Measurements from ENCODE around the gene CHDH.

Gene CHDH

DNA sequence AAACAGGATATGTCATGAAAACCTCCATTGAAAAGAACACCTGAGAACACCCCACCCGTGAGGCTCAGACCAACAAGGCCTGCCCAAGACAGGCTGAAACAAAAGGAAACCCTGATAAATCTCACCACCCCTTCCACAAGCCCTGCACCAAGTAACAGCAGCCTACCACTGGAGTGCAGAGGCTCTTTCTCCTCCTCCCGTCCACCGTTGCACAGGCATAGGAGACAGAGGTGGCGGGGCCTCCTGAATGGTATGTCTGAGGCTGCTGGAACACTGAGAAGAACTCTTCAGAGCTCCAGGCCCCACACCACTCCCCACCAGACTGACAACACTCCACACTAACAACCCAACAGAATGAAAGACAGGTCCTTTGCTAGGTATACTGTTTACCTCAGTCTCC is 21.4 kb downstream of the CHDH start:
- TF ChIP-seq ZBTB7A (IDR thresholded peaks at IDR 0.05; ENCODE audit: low read depth) (no peak), CREB1 (IDR thresholded peaks at IDR 0.05; ENCODE audit: low read depth) (no peak), EP300 (IDR thresholded peaks at IDR 0.05; ENCODE audit: borderline replicate concordance) (no peak), TAF1 (IDR thresholded peaks at IDR 0.05; ENCODE audit: low read depth) (no peak), FOXM1 (IDR thresholded peaks at IDR 0.05; ENCODE audit: borderline replicate concordance, low read depth) (no peak), RAD21 (IDR thresholded peaks at IDR 0.05; ENCODE audit: low read depth) (no peak), CEBPB (IDR thresholded peaks at IDR 0.05) (no peak), YY1 (IDR thresholded peaks at IDR 0.05; ENCODE audit: low read depth) (no peak)
- TF ChIP-seq, protein P1, sequence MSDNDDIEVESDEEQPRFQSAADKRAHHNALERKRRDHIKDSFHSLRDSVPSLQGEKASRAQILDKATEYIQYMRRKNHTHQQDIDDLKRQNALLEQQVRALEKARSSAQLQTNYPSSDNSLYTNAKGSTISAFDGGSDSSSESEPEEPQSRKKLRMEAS (IDR thresholded peaks at IDR 0.05), result no peak
- TF ChIP-seq, protein P2, sequence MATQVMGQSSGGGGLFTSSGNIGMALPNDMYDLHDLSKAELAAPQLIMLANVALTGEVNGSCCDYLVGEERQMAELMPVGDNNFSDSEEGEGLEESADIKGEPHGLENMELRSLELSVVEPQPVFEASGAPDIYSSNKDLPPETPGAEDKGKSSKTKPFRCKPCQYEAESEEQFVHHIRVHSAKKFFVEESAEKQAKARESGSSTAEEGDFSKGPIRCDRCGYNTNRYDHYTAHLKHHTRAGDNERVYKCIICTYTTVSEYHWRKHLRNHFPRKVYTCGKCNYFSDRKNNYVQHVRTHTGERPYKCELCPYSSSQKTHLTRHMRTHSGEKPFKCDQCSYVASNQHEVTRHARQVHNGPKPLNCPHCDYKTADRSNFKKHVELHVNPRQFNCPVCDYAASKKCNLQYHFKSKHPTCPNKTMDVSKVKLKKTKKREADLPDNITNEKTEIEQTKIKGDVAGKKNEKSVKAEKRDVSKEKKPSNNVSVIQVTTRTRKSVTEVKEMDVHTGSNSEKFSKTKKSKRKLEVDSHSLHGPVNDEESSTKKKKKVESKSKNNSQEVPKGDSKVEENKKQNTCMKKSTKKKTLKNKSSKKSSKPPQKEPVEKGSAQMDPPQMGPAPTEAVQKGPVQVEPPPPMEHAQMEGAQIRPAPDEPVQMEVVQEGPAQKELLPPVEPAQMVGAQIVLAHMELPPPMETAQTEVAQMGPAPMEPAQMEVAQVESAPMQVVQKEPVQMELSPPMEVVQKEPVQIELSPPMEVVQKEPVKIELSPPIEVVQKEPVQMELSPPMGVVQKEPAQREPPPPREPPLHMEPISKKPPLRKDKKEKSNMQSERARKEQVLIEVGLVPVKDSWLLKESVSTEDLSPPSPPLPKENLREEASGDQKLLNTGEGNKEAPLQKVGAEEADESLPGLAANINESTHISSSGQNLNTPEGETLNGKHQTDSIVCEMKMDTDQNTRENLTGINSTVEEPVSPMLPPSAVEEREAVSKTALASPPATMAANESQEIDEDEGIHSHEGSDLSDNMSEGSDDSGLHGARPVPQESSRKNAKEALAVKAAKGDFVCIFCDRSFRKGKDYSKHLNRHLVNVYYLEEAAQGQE (IDR thresholded peaks at IDR 0.05; ENCODE audit: low read depth), result no peak
- TF ChIP-seq, protein P3, sequence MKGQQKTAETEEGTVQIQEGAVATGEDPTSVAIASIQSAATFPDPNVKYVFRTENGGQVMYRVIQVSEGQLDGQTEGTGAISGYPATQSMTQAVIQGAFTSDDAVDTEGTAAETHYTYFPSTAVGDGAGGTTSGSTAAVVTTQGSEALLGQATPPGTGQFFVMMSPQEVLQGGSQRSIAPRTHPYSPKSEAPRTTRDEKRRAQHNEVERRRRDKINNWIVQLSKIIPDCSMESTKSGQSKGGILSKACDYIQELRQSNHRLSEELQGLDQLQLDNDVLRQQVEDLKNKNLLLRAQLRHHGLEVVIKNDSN (IDR thresholded peaks at IDR 0.05), result no peak

DNA sequence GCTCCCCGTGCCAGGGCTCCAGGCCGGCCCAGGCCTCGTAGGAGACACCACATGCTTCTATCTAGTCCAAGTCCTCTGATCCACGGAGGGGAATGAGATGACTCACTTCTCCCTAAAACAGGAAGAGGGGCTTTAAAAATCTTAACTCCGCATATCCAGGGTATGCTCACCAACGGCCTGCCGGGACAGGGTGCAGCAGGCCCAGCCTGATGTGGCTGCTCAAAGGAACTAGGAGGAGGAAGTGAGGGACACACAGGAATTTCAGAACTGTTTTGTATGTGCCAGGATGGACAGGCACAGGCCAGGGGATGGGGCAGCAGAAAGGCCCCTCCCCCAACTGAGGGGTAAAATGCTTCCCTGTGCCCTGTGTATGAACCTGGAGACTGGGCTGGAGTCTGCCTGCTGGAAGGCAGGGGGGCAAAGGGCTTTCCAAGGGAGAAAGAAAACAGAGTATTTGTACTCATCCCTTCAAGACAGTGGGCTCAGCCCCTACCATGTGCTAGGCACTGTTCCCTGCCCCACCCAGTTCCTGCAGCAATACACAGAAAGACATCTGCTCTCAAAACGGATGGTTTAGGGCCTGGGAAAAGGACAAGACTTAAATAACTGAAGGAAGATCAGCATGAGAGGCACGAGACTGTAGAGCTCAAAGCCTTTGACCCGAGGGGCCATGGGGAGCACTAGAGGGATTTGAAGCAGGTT is 22.1 kb downstream of the CHDH start:
- TF ChIP-seq EGR1 (IDR thresholded peaks at IDR 0.05), result no peak
- TF ChIP-seq CEBPB (IDR thresholded peaks at IDR 0.05), result no peak
- no peak for TF ChIP-seq CREB1 (IDR thresholded peaks at IDR 0.05; ENCODE audit: low read depth)
- TF ChIP-seq, protein P2 (IDR thresholded peaks at IDR 0.05; ENCODE audit: low read depth), result no peak
- no peak for TF ChIP-seq EP300 (IDR thresholded peaks at IDR 0.05; ENCODE audit: borderline replicate concordance)
- no peak for TF ChIP-seq FOXM1 (IDR thresholded peaks at IDR 0.05; ENCODE audit: borderline replicate concordance, low read depth)
- no peak for TF ChIP-seq RAD21 (IDR thresholded peaks at IDR 0.05; ENCODE audit: low read depth)
- TF ChIP-seq TCF12 (IDR thresholded peaks at IDR 0.05; ENCODE audit: low read depth), result no peak
- TF ChIP-seq TAF1 (IDR thresholded peaks at IDR 0.05; ENCODE audit: low read depth), result no peak
- no peak for TF ChIP-seq NFIC (IDR thresholded peaks at IDR 0.05)

DNA sequence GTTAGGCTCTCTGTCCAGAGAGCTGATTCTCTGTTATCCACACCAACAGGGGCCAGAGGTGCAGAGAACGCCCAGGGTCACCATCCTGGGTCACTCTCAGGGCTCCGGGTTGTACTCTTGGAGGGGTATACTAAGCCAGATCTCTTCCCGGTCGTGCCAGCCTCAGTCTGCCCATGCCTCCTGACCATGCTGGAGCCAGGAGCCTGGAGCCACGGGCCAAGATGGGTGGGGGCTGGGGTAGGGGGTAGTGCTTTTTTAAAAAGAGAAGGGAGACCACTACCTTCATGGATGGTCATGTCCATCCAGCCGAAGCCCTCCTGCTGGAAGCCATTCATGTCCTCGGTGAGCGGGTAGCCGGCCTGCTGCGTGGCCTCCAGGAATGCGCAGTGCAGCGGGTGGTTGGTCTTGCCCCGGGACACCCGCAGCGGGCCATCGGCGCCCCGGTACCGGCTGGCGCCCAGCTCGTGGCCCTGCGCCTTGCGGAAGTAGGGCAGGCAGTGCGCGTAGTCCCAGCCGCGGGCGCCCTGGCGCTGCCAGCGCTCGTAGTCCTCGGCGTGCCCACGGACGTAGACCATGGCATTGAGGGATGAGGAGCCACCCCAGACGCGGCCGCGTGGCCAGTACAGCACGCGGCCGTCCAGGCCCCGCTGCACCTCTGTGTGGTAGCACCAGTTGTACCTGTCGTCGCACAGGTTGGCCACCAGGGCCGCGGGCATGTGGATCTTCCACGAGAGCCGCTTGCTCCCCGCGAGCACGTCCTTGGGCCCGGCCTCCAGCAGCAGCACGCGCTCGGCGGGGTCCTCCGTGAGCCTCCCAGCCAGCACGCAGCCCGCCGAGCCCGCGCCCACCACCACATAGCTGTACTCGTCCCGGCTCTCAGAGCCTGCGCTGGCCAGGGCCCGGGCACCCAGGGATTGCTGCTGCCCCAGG is 22.9 kb downstream of the CHDH start:
- TF ChIP-seq, protein P3 (IDR thresholded peaks at IDR 0.05), result no peak
- TF ChIP-seq, protein P1 (IDR thresholded peaks at IDR 0.05), result no peak
- TF ChIP-seq YY1 (IDR thresholded peaks at IDR 0.05; ENCODE audit: low read depth) (no peak), RAD21 (IDR thresholded peaks at IDR 0.05; ENCODE audit: low read depth) (no peak), TCF12 (IDR thresholded peaks at IDR 0.05; ENCODE audit: low read depth) (no peak), EGR1 (IDR thresholded peaks at IDR 0.05) (no peak), CREB1 (IDR thresholded peaks at IDR 0.05; ENCODE audit: low read depth) (no peak), TEAD4 (IDR thresholded peaks at IDR 0.05) (no peak), NFIC (IDR thresholded peaks at IDR 0.05) (no peak), ZBTB7A (IDR thresholded peaks at IDR 0.05; ENCODE audit: low read depth) (no peak), CEBPB (IDR thresholded peaks at IDR 0.05) (no peak), EP300 (IDR thresholded peaks at IDR 0.05; ENCODE audit: borderline replicate concordance) (no peak), TAF1 (IDR thresholded peaks at IDR 0.05; ENCODE audit: low read depth) (no peak), FOXM1 (IDR thresholded peaks at IDR 0.05; ENCODE audit: borderline replicate concordance, low read depth) (no peak)
- TF ChIP-seq, protein P2 (IDR thresholded peaks at IDR 0.05; ENCODE audit: low read depth), result no peak
